Subcutaneous adipose tissue (tissue), 4 donors: ENCODE results near the gene WSB1. TPM values are rescaled to one million over a fixed set of nuclear protein-coding genes. Genes with fewer than 3 reads are reported as not detected.

Source experiments
- total RNA-seq, 4 donors: library from RNA; depleted of rRNA; stranded (reverse); fragments of >200 nt; gene quantifications; one replicate each; pipeline ENCODE4 v1.1.0, GENCODE V29; 2016
- TF ChIP-seq, protein P1 (sequence below): fragments of 450-650 bp; IDR thresholded peaks from one replicate; pipeline ENCODE4 v1.5.1; 2016; ENCODE audit warnings: low read depth, mild to moderate bottlenecking, control low read depth, antibody characterized with exemption, moderate library complexity

WSB1 gene
- total RNA-seq, 4 donors from 2014 or later, result 134 to 187 (median 158) TPM

DNA sequence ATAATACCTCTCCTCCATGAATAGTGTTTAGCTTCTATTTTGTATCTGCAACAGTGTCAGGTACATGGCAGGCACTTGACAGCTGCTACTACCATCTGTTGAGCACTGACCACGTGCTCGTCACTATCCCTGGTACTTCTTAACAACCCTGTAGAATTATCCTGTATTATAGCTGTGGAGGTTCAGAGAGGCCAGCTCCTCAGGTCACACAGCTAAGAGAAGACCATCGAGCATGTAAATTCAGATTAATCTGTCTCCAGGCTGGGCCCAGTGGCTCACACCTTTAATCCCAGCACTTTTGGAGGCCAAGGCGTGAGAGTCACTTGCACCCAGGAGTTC is 26.3 kb downstream of the WSB1 start:
- TF ChIP-seq, protein P1, sequence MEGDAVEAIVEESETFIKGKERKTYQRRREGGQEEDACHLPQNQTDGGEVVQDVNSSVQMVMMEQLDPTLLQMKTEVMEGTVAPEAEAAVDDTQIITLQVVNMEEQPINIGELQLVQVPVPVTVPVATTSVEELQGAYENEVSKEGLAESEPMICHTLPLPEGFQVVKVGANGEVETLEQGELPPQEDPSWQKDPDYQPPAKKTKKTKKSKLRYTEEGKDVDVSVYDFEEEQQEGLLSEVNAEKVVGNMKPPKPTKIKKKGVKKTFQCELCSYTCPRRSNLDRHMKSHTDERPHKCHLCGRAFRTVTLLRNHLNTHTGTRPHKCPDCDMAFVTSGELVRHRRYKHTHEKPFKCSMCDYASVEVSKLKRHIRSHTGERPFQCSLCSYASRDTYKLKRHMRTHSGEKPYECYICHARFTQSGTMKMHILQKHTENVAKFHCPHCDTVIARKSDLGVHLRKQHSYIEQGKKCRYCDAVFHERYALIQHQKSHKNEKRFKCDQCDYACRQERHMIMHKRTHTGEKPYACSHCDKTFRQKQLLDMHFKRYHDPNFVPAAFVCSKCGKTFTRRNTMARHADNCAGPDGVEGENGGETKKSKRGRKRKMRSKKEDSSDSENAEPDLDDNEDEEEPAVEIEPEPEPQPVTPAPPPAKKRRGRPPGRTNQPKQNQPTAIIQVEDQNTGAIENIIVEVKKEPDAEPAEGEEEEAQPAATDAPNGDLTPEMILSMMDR, result no peak

DNA sequence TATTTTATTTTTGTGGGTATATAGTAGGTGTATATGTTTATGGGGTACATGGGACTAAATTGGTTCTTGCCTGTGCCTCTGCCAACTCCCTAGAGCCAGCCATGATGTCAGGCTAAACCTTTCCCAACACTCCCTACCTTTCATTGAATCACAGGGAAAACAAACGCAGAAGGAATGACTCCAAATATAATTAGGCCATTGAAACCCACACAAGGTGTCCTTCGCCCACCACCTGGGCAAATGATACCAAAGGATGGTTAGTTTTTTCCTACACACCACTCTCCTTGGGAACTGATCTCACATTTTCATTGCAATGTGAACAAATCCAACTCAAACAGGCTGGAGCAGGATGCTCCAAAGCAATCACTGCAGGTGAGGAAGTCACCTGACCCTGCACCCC is 27.5 kb downstream of the WSB1 start:
- TF ChIP-seq, protein P1, result no peak

DNA sequence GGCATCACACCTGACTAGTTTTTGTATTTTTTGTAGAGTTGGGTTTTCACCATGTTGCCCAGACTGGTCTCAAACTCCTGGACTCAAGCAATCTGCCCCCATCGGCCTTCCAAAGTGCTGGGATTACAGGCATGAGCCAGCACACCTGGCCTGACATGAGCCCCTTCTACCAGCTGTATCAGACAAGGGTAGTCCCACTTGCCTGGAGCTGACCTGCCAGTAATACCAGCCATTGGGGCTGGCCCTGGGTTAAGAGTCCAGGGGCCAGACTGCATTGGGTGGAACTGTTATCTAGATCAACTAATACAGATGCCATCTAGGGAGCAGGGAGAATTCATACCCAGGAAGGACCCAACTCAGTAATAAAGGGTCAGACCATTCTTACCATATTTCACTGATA is 28.1 kb downstream of the WSB1 start:
- TF ChIP-seq, protein P1, result no peak

DNA sequence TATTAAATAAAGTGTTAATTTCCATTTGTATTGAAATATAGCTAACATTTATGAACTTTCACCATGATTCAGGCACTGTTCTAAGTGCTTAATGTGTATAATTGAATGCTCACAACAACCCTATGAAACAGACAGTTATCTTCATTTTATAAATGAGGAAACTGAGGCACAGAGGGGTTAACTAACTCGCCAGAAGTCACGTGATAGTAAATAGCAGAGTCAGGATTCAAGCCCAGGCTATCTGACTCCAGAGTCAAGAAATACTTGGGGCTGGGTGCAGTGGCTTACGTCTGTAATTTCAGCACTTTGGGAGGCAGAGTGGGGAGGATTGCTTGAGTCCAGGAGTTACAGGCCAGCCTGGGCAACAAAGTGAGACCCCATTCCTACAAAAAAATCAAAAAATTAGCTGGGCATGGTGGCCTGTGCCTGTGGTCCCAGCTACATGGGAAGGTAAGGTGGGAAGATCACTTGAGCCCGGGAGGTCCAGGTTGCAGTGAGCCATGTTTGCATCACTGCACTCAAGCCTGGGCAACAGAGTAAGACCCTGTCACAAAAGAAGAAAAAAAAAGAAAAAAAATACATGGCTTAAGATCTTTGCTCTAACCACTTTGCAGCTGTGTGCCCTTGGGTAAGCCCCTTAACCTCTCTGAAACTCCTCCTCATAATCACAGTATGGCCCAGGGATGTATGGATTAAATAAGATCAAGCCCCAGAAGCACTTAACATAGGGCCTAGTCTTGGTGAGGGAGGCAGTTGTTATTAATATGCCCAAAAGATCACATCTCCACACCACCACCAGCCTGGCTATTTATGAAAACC is 29.0 kb downstream of the WSB1 start:
- TF ChIP-seq, protein P1, result no peak

DNA sequence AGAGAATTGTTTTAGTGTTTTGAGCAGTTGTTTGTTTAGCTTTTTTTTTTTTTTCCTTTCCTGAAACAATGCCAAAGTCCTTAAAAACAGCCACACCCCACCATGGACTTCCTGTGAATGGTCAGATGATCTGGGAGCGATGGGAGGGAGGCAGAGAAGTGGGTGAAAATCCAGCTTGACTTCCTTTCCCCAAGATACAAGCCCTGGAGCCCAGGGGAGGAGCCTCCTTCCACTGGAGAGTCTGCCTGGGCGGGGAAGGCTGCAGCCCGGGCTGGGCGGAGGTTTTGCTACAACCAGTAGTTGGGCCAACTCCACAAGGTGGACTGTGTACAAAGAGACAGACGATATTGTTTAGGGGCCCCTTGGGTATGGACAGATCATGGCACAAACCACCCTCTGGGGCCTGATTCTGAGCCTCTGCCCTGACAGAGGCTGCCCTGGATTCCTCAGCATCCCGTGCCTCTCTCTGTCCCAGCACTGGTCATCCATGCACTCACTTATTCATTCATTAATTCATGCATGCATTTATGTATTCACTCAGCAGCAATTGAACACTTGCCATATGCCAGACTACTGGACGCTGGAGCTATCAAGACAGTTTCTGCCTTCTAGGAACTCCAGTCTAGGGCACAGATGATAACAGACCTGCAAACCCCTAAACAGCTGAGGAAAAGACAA is 29.8 kb downstream of the WSB1 start:
- TF ChIP-seq, protein P1, result no peak

DNA sequence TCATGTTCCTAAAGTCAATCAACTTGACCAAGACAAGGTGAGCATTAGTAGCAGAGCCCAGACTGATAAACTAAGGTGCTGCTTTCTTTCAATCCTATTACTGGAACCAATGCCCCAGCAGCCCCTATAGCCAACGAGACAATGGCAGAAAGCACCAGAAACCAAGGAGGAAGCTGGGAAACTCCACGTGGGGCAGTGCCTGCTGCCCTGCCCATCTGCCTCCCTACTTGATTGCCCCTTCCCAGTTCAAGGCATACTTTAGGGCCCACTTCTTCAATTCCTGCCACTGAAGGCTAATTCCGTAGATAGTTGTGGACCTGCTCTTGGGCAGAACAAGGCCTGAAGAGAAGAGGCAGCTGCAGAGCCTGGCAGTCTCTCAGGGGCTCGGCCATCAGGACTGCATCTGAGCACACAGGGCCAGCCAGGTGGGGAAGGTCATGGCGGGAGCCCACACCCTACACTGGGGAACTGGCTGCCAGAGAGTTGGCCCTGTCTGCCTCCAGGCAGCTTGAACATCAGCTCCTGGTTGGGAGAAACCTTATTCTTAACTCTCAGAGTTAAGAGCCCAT is 30.9 kb downstream of the WSB1 start:
- TF ChIP-seq, protein P1, result no peak

DNA sequence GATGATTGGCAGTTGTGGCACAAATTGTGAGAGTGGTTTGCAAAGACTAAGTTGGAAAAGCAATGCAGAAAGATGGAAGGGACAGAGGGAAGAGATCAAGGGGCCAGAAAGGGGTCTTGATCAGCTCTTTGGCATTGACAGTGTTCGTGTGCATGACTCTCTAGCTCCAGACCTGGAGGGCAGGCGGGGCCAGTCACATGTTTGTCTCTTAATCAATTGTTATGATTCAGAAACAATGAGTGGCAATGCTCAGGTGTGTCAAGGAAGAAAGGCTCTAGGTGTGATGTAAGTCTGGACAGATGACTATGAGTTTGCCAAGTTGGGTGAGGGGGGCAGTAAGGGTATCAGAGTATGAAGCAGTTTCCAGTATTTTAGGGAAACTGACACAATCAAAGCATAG is 32.1 kb downstream of the WSB1 start:
- TF ChIP-seq, protein P1, result no peak
